GM12864 (cell line): ENCODE data around the gene SLC29A2.

Experiments
- DNase-seq: peaks from one replicate; pipeline ENCODE4 v3.0.0-alpha.2; 2011; ENCODE audit warnings: low read depth
- H3K4me3 ChIP-seq: 2 replicates; pipeline ENCODE4 v1.5.1; 2011; ENCODE audit warnings: mild to moderate bottlenecking, low read depth, low read length, control low read depth
- CTCF ChIP-seq: IDR thresholded peaks from 2 replicates; pipeline ENCODE4 v1.5.1; 2011; ENCODE audit warnings: low read depth, mild to moderate bottlenecking, moderate library complexity, low read length, control low read depth, inconsistent platforms; ENCODE audit errors: missing control alignments

Gene SLC29A2, protein sequence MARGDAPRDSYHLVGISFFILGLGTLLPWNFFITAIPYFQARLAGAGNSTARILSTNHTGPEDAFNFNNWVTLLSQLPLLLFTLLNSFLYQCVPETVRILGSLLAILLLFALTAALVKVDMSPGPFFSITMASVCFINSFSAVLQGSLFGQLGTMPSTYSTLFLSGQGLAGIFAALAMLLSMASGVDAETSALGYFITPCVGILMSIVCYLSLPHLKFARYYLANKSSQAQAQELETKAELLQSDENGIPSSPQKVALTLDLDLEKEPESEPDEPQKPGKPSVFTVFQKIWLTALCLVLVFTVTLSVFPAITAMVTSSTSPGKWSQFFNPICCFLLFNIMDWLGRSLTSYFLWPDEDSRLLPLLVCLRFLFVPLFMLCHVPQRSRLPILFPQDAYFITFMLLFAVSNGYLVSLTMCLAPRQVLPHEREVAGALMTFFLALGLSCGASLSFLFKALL

GRCh38 chr11:66371627-66372415 lies at the start of gene SLC29A2:
Gene SLC29A2 (minus strand): TSS chr11:66371760. CDS start chr11:66371591, 169 bp downstream.
- H3K4me3 ChIP-seq: peak within 1 kb of the TSS; percentile 63
- TF ChIP-seq CTCF: no peak
- DNase-seq: no peak

DNA sequence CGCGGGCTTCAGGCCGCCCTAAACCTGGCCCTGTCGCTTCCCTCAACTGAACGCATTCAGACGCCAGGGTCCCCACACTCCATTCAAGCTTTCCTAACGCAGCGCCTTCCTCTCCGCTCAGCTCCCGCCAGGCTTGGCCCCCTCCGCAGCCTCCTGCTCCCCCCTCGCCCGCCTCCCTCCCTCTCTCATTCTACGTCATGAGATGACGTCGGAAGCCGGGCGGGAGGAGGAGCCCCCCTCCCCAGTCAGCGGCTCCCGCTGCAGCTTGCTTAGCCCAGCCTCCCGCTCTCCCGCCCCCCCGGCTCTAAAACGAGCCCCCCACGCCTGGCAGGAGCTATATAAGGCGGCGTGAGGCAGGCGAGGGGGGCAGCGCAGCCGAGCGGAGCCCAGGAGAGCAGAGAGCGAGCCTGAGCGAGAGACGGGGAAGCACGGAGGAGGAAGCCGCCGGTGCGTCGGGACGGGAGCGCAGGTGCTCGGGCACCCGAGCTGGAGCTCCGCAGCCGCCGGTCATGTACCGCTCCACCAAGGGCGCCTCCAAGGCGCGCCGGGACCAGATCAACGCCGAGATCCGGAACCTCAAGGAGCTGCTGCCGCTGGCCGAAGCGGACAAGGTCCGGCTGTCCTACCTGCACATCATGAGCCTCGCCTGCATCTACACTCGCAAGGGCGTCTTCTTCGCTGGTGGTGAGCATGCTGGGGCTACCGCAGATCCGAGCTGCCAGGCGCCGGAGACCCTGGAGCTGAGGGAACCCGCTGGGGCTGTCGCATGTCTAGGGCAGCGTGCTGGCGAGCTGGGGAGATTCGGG lies 49.3 kb upstream of the SLC29A2 start, which contains the start of gene NPAS4:
Gene NPAS4 (plus strand): TSS at position 365 of the 806 bp plus-strand sequence. CDS start 145 bp downstream, at position 510.
- TF ChIP-seq CTCF: no peak
- no peak within 1 kb of the TSS for H3K4me3 ChIP-seq
- no peak for DNase-seq

DNA sequence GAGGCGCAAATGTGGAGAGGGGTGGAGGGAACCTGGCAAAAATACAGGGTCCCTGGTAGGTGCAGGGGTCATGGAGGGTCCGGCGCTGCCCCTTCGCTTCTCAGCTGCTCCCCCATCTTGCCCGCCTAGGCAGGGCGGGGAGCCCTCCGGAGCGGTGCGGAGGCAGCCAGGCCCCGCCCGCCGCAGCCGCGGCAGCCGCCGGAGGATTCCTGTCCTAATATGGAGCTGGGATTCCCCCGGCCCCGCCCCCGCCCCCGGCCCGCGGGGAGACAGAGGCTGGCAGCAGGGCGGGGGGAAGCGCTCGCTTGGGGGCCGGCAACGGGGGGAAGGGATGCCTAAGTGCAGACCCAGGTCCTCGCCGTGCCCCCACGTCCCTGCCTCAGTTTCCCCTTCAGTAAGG lies 48.3 kb upstream of the SLC29A2 start:
- no peak for DNase-seq
- no peak overlapping the region for H3K4me3 ChIP-seq
- no peak for TF ChIP-seq CTCF

- H3K4me3 ChIP-seq: no peak overlapping the region
- DNase-seq: no peak
- no peak for TF ChIP-seq CTCF
Observed at GRCh38 chr11:66418986-66419308, 47.4 kb upstream of the SLC29A2 start.

DNA sequence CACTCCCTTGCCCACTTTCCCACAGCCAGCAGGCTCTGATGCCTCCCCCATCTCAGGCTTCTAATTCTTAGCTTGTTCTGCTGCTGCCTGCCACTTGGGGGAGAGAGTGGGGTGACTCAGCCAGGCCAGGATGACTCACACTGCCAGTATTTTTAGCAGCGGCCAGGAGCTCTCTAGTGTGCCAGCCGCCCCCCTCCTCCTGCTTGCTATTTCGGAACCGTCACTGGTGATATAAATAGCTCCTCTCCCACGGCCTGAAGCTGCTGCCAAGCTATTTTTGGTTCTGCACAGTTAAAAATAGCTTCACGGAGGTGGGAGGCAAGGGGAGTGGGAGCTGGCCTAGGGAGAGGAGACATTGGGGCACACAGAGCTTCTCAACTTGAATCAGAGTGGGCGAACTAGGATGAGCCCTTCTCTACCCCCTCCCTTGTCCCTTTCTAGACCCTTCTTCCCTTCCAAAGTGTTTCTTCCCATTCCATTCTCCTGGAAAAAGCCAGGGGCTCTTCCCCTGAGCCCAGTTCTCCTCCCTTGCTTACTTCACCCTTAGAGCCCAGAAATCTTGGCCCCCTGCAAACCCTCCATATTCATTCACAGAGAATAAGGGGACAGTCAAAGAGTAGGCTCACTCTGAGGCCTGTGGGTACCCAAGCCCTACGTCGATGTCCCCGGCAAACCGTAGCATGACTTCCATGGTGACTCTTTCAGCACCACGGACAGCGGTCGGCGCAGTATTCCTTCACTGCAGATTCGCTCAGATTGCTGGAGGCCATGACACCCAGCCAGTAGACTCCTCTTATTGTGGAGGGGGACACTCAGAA lies 46.8 kb upstream of the SLC29A2 start:
- H3K4me3 ChIP-seq: no peak overlapping the region
- peak; percentile 31 for TF ChIP-seq CTCF
- DNase-seq: no peak

GRCh38 chr11:66417000-66417399 lies 45.4 kb upstream of the SLC29A2 start:
- no peak for DNase-seq
- no peak overlapping the region for H3K4me3 ChIP-seq
- no peak for TF ChIP-seq CTCF
